Stimulated activated CD4-positive, alpha-beta T cell treated with anti-CD3 and anti-CD28 coated beads, Interleukin-1b, Interleukin-23, amount 100 ng/mL, for 1 hour (primary cell): Measurements from ENCODE around the gene CNEP1R1.
A peak's percentile ranks its signal among the peaks of the same experiment; 100 is the strongest.

Experiments
- DNase-seq, 2 donors: peaks; one replicate each; pipeline ENCODE4 v3.0.0-alpha.2; 2020; ENCODE audit warnings: low read depth in 2 of 2

Gene CNEP1R1

GRCh38 chr16:50017553-50017952 lies 7.5 kb upstream of the CNEP1R1 start:
- no peak for DNase-seq

- DNase-seq: no peak
Measured at GRCh38 chr16:50021544-50021943, 3.5 kb upstream of the CNEP1R1 start.

- DNase-seq: no peak
Measured at GRCh38 chr16:50023641-50024040, 1.4 kb upstream of the CNEP1R1 start.

GRCh38 chr16:50024207-50024606 lies 818 bp upstream of the CNEP1R1 start:
- no peak for DNase-seq

- peak in 1 of 2 donors; percentile 2 for DNase-seq
Measured at GRCh38 chr16:50025537-50025931, 509 bp downstream of the CNEP1R1 start.

GRCh38 chr16:50027829-50028228 lies 2.8 kb downstream of the CNEP1R1 start:
- no peak for DNase-seq

- no peak for DNase-seq
Measured at GRCh38 chr16:50035468-50035992, 10.5 kb downstream of the CNEP1R1 start.

GRCh38 chr16:50036426-50036825 lies 11.4 kb downstream of the CNEP1R1 start:
- no peak for DNase-seq

- DNase-seq: no peak
Measured at GRCh38 chr16:50037662-50038220, 12.7 kb downstream of the CNEP1R1 start.

- no peak for DNase-seq
Measured at GRCh38 chr16:50038286-50038685, 13.3 kb downstream of the CNEP1R1 start.

- no peak for DNase-seq
Measured at GRCh38 chr16:50038756-50039529, 13.9 kb downstream of the CNEP1R1 start.

GRCh38 chr16:50040018-50040417 lies 15.0 kb downstream of the CNEP1R1 start:
- DNase-seq: no peak

GRCh38 chr16:50040710-50041109 lies 15.7 kb downstream of the CNEP1R1 start:
- DNase-seq: no peak

- no peak for DNase-seq
Measured at GRCh38 chr16:50043358-50043757, 18.3 kb downstream of the CNEP1R1 start.

- no peak for DNase-seq
Measured at GRCh38 chr16:50045412-50045811, 20.4 kb downstream of the CNEP1R1 start.

- DNase-seq: no peak
Measured at GRCh38 chr16:50046853-50047252, 21.8 kb downstream of the CNEP1R1 start.

GRCh38 chr16:50047864-50048263 lies 22.8 kb downstream of the CNEP1R1 start:
- DNase-seq: no peak

GRCh38 chr16:50050802-50051201 lies 25.8 kb downstream of the CNEP1R1 start:
- no peak for DNase-seq

GRCh38 chr16:50056226-50056625 lies 31.2 kb downstream of the CNEP1R1 start:
- no peak for DNase-seq

GRCh38 chr16:50058091-50058771 lies 33.2 kb downstream of the CNEP1R1 start:
- DNase-seq: no peak

GRCh38 chr16:50059111-50059510 lies 34.1 kb downstream of the CNEP1R1 start:
- DNase-seq: no peak

- DNase-seq: no peak
Measured at GRCh38 chr16:50059669-50060068, 34.6 kb downstream of the CNEP1R1 start.

GRCh38 chr16:50061326-50061725 lies 36.3 kb downstream of the CNEP1R1 start:
- DNase-seq: no peak
